ENCODE data around the gene MAP2K7. TPM values are rescaled to one million over a fixed set of nuclear protein-coding genes. Genes with fewer than 3 reads are reported as not detected.
A peak's percentile ranks its signal among the peaks of the same experiment; 100 is the strongest.

Gene MAP2K7
- total RNA-seq, 1 experiment from 2014 or later, result 54.0 TPM

GRCh38 chr19:7895565-7895964 lies 8.1 kb upstream of the MAP2K7 start:
- ChIA-PET POLR2A (ENCODE audit: unreplicated experiment) (no interaction called here), CTCF (no interaction called here)
- H3K4me3 ChIP-seq, result peak overlapping the region; percentile 30; the same call in 1 of the 2 replicates
- H3K9me2 ChIP-seq (ENCODE audit: insufficient read depth), result no peaks in the 10 kb centered on the region
- intact Hi-C loops (cut with micrococcal nuclease; ENCODE audit: unreplicated experiment), result loop anchor here (1.0 kb wide), 1 partner anchor 8 kb away; the partner anchor contains the start of gene MAP2K7
- H3K79me2 ChIP-seq (ENCODE audit: low read depth), result peaks cover 49% of the 10 kb centered on the region
- H3K4me1 ChIP-seq (replicated peaks; ENCODE audit: insufficient read depth), result peaks cover 36% of the 10 kb centered on the region
- TF ChIP-seq EZH2 (IDR thresholded peaks at IDR 0.05; ENCODE audit: low read depth) (no peak), CTCF (conservative IDR thresholded peaks at IDR 0.05) (no peak)
- no TSS peak for BruUV-seq (replicated peaks)
- no peaks in the 10 kb centered on the region for H3K27me3 ChIP-seq (ENCODE audit: insufficient read depth, low read depth)
- H2AFZ ChIP-seq, result no peak overlapping the region
- peaks cover 35% of the 10 kb centered on the region for H3F3A ChIP-seq (ENCODE audit: insufficient read depth, low read depth)
- no peaks in the 10 kb centered on the region for H3K9me3 ChIP-seq (ENCODE audit: insufficient read depth, low read depth)
- H3K36me3 ChIP-seq (ENCODE audit: low read depth), result 0 out of 2 replicates have a peak, but pooled peaks cover 6% of the 10 kb centered on the region
- H3K4me2 ChIP-seq, result peak overlapping the region; percentile 66
- peak overlapping the region; percentile 82 for H3K27ac ChIP-seq
- DNase-seq, result no peak
- H4K20me1 ChIP-seq (ENCODE audit: insufficient read depth), result no peaks in the 10 kb centered on the region

DNA sequence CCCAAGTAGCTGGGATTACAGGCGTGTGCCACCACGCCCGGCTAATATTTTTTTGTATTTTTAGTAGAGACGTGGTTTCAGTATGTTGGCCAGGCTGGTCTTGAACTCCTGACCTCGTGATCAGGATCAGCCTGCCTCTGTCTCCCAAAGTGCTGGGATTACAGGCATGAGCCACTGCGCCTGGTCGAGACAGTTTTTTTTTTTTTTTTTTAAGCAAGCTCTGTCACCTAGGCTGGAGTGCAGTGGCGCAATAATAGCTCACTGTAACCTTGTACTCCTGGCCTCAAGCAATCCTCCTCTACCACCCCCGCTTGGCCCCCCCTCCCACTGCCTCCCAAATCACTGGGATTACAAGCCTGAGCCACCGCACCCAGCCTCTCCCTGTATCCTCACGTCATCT lies 6.4 kb upstream of the MAP2K7 start:
- Histone ChIP-seq H3K27ac (no peak overlapping the region), H3K9me2 (ENCODE audit: insufficient read depth) (no peaks in the 10 kb centered on the region), H3K27me3 (ENCODE audit: insufficient read depth, low read depth) (no peaks in the 10 kb centered on the region), H3K79me2 (ENCODE audit: low read depth) (peaks cover 46% of the 10 kb centered on the region), H3K4me1 (replicated peaks; ENCODE audit: insufficient read depth) (peaks cover 40% of the 10 kb centered on the region), H3F3A (ENCODE audit: insufficient read depth, low read depth) (peaks cover 49% of the 10 kb centered on the region), H3K9me3 (ENCODE audit: insufficient read depth, low read depth) (no peaks in the 10 kb centered on the region), H3K4me3 (no peak overlapping the region), H4K20me1 (ENCODE audit: insufficient read depth) (no peaks in the 10 kb centered on the region), H3K4me2 (no peak overlapping the region), H3K36me3 (ENCODE audit: low read depth) (0 out of 2 replicates have a peak, but pooled peaks cover 6% of the 10 kb centered on the region), H2AFZ (no peak overlapping the region)
- no TSS peak for BruUV-seq (replicated peaks)
- CTCF ChIA-PET, result interaction anchor here (0.5 kb wide), 1 partner anchor 536 kb away, joined by 3 read pairs; no protein-coding TSS in a partner anchor
- POLR2A ChIA-PET (ENCODE audit: unreplicated experiment), result interaction anchor here (0.6 kb wide), 1 partner anchor 31 kb away, joined by 3 read pairs; no protein-coding TSS in a partner anchor
- intact Hi-C loops (cut with micrococcal nuclease; ENCODE audit: unreplicated experiment), result no loop called here
- no peak for TF ChIP-seq EZH2 (IDR thresholded peaks at IDR 0.05; ENCODE audit: low read depth)
- TF ChIP-seq CTCF (conservative IDR thresholded peaks at IDR 0.05), result no peak
- DNase-seq, result no peak

- no peak for TF ChIP-seq EZH2 (IDR thresholded peaks at IDR 0.05; ENCODE audit: low read depth)
- no peak for TF ChIP-seq CTCF (conservative IDR thresholded peaks at IDR 0.05)
- Histone ChIP-seq H2AFZ (no peak overlapping the region), H3K4me3 (no peak overlapping the region), H3F3A (ENCODE audit: insufficient read depth, low read depth) (peaks cover 38% of the 10 kb centered on the region), H3K9me2 (ENCODE audit: insufficient read depth) (no peaks in the 10 kb centered on the region), H4K20me1 (ENCODE audit: insufficient read depth) (no peaks in the 10 kb centered on the region), H3K27me3 (ENCODE audit: insufficient read depth, low read depth) (no peaks in the 10 kb centered on the region), H3K4me1 (replicated peaks; ENCODE audit: insufficient read depth) (peaks cover 30% of the 10 kb centered on the region), H3K9me3 (ENCODE audit: insufficient read depth, low read depth) (no peaks in the 10 kb centered on the region), H3K36me3 (ENCODE audit: low read depth) (0 out of 2 replicates have a peak, but pooled peaks cover 6% of the 10 kb centered on the region), H3K4me2 (no peak overlapping the region), H3K79me2 (ENCODE audit: low read depth) (peaks cover 39% of the 10 kb centered on the region), H3K27ac (no peak overlapping the region)
- CTCF ChIA-PET, result no interaction called here
- intact Hi-C loops (cut with micrococcal nuclease; ENCODE audit: unreplicated experiment), result no loop called here
- no peak for DNase-seq
- BruUV-seq (replicated peaks), result no TSS peak
- POLR2A ChIA-PET (ENCODE audit: unreplicated experiment), result no interaction called here
These were observed 4.7 kb upstream of the MAP2K7 start for GRCh38 chr19:7898967-7899366.
